ENCODE results near the gene NIPSNAP2.
"Not testable (repeated sequence)": the region's sequence is repeated elsewhere in the genome, so short reads cannot be mapped to it uniquely, and the experiment has no call there.

Gene NIPSNAP2

DNA sequence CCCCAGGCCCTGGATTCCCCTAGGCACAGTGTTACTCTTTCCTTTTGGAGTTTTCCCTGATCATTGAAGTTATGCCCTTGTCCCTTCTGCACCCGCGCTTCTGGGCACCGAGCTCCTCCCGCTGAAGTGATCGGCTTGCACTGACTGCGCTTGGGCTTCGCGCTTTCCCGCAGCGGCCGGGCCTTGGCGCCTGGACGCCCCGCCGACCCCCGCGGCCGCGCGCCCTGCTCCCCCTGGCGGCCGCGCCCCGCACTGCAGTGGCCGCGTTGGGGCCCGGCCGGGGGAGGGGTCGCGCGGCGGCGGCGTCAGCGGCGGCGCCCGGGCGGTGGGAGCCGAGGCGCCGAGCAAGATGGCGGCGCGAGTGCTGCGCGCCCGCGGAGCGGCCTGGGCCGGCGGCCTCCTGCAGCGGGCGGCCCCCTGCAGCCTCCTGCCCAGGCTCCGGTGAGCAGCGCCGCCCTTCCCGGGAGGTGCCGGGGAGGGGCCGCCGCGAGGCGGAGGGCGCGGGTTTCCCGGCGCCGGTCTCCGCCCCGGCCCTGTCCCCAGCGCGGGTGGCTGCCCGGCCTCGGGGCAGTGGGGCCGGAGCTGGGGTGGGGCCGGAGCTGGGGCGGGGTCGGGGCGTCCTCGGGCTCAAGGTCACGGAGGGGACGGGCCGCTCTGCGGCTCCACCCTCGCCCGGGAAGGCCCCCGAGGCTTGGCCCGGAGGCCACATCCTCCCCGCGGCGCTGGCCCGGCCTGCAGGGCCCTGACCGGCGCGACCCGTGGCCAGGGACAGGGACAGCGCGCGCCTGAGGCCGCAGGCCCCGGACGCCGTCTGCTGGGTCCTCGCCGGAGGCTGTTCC, at the start of gene NIPSNAP2:
Gene NIPSNAP2 (plus strand): TSS at position 325 of the 839 bp plus-strand sequence. CDS start 25 bp downstream, at position 350.
- peak; percentile 73 for DNase-seq

DNA sequence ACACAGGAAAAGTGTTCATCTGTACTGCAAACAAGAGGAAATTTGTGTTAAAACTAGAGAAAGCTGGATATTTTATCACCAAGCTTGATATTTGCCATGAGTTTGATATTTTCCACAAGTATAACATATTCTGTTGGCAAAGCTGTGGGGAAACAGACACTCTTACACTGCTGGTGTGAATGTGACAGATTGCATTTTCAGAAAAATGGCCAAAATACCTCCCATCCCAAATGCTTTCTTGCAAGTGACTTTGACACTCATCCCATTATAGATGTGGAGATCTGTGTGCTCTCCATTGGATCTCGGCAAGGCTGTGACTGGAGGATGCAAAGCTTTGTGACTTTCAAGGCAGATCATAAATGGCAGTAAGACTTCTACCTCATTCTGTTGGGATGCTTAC, 46.6 kb upstream of the NIPSNAP2 start:
- DNase-seq, result no peak

DNA sequence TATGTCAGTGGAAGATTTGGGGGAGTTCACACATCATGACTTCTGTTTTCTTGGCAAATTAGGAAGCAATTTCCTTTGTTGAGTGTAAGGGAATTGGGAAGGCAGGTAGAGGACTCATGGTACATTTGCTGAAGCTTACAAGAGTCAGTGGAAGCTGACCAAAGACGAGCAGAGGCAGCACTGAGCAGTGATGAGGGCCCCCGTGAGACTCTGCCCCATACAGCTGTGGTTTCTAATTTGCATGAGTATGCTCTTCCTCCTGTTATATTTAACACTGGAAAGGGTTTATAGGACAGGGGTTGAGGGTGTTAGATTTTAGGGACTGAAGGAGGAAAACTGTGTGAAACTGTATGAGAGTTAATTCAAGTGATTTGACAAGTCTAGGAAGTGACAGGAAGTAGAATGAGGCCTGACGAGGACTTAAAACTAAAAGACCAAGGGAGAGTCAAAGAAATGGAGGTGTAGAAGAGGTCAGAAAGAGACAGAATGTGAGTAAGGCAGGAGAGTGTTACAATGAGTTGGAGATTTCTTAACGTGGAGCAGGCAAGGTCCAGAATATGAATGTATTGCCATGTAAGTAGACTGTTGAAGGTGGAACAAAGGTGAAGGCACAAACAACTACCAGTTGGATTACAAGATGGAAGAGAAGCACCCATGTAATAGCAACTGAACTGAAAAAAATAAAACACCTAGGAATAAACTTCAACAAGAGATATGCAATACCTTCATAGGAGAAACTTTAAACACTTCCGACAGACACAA, 36.2 kb upstream of the NIPSNAP2 start:
- DNase-seq, result no peak

DNA sequence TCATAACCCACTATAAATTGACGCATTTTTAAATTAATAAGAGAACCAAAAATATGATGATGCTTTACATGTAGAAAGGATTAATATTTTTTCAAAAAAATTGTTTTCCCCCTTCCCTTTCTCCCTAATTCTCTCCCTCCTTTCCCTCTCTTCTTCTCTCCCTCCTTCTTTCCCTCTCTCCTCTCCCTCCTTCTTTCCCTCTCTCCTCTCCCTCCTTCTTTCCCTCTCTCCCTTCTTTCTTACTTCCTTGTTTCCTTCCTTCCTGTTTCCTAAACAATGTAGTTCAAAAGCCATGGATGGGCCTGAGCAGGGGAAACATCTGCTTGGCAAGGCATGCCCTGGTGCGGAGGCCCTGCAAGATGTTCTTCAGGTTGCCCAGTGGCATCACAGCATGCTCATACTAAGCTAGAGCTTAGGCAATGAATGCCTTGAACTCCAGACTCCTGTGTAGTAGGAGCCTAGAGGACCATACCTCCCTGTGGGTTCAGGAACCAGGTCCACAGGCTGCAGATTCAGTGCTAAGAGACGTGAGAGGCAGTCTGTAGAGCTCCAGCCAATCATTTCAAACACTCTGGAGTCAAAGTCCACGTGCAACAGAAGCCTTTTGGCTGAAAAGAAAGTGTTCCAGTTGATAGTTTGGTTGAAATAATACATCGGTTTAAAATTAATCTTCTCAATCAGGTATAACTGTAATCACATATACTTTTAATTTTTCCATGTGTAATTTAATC, 32.8 kb upstream of the NIPSNAP2 start:
- no peak for DNase-seq

DNA sequence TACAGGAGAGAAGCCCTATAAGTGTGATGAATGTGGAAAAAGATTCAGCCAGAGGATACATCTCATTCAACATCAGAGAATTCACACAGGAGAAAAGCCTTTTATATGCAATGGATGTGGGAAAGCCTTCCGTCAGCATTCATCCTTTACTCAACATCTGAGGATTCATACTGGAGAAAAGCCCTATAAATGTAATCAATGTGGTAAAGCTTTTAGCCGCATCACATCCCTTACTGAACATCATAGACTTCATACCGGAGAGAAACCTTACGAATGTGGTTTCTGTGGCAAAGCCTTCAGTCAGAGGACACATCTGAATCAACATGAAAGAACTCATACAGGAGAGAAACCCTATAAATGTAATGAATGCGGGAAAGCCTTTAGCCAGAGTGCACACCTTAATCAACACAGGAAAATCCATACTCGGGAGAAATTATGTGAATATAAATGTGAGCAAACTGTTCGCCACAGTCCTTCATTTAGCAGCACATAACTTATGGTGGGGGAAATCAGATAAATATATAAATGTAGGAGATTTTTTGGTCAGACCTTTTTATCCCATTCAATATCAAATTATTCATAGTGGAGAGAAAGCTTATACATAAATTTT, 24.8 kb upstream of the NIPSNAP2 start:
- DNase-seq, result no peak

DNA sequence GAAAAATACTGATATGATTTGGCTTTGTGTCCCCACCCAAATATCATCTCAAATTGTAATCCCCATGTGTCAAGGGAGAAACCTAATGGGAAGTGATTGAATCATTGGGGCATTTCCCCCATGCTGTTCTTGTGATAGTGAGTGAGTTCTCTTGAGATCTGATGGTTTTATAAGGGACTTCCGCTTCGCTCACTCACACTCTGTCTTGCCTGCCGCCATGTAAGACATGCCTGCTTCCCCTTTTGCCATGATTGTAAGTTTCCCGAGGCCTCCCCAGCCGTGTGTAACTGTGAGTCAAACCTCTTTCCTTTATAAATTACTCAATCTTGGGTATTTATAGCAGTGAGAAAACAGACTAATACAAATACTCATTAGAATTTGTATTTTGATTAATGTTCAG, 17.8 kb upstream of the NIPSNAP2 start:
- DNase-seq, result no peak

DNA sequence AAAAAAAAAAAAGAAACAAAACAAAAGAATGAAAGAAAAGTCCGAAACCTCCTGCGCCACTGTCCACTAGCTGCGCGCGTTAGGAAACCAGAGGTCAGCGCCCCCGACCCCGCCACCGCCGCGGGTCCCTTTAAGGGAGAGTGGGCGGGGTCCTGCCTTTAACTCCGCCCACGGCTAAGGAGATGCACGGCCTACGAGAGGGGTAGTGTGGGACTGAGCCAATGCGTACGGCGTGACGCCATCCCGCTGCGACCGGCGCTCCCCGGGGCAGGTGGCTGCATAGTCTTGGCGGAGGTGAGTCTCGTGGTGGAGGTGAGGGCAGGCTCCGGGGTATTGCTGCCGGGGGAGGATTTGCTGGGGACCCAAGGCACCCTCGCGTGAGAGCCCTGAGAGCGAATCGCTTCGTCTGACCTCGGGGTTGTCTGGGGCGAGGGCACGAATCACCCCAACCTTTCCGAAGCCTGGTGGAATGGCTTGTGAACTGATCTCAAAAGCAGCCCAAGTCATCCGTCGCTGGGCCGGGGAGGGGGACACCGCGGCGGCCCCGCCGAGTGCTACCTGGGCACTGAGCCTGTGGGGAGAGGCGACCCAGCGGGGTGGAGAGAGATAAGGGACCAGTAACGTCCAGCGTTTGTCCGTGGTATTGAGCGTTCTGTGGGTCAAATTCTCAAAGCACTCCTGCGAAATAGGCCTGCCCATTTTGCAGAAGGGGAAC, 12.6 kb upstream of the NIPSNAP2 start, which contains the start of gene MRPS17:
Gene MRPS17 (plus strand): TSS at position 241 of the 715 bp plus-strand sequence. CDS start 1,319 bp downstream, outside the sequence.
- DNase-seq, result peak; percentile 93

DNA sequence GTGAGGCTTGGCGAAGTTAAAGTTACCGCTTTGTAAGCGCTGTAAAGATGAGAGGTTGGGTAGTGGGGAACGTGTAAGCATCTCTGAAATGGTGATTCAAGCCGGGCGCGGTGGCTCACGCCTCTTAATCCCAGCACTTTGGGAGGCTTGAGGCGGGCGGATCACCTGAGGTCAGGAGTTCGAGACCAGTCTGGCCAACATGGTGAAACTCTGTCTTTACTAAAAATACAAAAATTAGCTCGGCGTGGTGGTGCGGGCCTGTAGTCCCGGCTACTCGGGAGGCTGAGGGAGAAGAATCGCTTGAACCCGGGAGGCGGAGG, 12.1 kb upstream of the NIPSNAP2 start:
- DNase-seq, result not testable (repeated sequence)

DNA sequence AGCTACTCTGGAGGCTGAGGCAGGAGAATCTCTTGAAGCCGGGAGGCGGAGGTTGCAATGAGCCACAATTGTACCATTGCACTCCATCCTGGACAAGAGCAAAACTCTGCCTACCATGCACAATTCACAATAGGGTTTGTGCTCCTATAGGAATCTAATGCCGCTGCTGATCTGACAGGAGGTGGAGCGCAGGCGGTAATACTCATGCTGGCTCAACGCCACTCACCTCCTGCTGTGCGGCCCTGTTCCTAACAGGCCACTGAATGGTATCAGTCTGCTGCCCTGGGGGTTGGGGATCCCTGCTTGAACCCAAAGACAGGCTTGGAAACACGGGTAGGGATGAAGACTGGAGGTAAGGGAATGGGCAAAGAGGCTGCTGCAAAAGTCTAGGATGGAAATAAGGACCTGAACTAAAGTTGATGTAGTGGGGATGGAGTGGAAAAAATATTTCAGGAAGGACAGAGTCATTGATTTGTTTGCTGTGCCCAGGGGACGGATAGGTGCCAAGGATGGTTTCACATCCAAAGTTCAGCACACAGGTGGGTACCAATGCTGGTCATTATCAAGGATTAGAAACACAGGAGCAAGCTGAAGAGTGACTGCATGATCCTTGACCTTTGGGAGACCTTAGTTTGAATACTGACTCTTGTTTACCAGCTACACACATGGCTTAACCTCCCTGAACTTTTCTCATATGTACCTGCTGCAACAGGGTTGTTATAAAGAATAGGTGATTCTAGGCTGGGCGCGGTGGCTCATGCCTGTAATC, 10.5 kb upstream of the NIPSNAP2 start:
- no peak for DNase-seq

DNA sequence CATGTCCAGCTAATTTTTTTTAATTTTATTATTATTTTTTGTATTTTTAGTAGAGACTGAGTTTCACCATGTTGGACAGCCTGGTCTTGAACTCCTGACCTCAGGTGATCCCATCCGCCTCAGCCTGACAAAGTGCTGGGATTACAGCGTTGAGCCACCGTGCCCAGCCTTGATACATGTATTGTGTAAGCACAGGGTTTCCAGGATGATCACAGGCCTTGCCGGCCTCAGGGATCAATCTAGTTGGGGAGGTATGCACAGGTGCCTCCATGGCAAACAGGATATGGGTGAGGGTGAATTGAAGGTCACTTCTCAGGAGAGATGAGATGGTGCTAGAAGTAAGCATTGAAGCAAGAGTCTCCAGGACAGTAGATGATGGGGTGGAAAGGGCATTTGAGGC, 7.2 kb upstream of the NIPSNAP2 start:
- no peak for DNase-seq

DNA sequence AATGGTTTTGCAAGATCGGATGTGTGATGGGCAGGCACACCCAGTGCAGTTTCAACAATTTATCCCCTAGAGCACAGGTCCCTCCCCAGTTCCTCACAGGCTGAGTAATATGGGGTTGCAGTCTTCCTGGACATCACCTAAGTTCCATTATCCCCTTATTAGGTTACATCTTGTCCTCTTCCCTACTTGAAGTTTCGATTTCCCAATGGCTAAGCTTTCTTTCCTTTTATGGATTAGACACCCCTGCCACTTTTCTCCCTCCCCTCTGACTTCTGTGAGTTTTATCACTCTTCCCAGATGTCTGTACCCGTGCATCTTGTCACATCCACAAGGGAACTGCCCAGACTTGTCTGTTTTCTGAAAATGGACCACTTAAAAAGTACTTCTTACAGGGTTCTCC, 2.4 kb upstream of the NIPSNAP2 start:
- no peak for DNase-seq

DNA sequence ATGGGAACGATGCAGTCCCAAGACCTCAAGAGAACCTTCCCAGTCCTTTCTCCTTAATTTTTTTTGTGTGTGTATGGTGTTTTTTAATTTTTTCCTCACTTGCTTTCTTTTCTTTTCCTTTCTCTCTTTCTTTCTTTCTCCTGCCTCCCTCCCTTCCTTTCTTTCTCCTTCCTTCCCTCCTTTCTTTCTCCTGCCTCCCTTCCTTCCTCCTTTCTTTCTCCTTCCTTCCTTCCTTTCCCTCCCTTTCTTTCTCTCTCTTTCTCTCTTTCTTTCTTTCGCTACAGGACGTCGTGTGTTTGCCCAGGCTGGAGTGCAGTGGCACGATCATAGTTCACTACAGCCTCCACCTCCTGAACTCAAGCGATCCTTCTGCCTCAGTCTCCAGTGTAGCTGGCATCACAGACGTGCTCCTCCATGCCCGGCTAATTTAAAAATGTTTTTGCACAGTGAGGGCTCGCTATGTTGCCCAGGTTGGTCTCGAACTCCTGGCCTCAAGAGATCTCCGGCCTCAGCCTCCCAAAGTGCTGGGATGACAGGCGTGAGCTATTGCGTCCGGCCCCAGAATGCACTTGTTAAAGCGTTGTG, 709 bp upstream of the NIPSNAP2 start:
- DNase-seq, result no peak

DNA sequence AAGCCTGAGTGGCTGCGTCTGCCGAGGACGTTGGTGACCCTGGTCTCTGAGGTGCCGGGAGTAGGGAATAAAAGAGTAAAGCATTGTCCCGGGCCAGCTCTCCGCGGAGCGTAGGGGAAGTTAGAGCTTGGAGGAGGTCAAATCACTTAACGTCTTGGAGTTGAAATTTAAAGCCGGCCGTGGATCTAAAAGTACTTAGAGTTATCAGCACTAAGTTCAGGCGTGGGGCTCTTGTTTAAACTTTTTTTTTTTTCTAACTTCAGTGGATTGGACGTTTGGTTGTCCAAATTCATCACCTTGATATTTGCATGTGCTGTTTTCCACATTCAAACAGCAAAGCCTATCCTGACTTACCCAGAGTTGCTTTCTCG, 700 bp downstream of the NIPSNAP2 start:
- DNase-seq, result no peak

DNA sequence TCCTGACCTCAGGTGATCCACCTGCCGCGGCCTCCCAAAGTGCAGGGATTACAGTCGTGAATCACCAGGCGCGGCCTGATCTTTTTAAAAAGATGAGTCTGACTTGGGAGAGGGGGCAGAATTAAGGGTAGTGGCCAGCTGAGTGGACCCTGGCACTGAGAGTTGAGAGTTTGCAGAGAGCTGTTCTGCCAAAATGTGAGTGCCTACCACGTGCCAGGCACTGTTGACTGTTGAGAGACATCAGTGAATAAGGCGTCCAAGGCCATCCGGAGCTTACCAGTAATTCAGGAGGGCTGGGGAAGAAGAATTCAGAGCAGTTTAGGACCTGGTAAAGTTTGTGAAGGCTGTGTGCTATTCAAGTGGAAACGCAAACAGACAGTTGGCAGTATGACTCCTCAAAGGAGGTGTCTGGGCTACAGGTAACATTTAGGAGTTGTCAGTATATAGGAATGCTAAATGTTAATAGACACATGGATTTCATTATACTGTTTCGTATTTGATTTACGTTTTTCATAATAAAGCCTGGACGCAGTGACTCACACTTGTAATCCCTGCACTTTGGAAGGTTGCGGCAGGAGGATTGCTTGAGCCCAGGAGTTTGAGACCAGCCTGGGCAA, 1.5 kb downstream of the NIPSNAP2 start:
- no peak for DNase-seq

DNA sequence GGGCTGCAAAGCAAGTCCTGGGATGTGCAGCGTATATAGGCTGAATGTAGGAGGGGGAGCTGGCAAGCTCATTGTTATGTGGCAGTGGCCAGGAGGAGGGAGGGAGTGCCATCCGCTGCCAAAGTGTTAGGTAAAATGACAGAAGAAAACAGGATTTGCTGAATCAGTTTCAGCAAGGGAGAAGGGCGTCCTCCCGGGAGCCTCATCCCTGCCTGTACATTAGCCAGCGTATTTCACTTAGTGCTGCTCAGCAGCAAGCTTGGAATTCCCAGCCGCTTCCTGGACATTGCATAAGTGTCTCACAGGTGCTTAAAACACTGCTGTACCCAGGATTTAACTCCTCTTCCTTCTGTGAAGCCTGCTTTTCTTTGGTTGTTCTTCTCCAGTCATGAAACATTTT, 2.5 kb downstream of the NIPSNAP2 start:
- DNase-seq, result no peak

DNA sequence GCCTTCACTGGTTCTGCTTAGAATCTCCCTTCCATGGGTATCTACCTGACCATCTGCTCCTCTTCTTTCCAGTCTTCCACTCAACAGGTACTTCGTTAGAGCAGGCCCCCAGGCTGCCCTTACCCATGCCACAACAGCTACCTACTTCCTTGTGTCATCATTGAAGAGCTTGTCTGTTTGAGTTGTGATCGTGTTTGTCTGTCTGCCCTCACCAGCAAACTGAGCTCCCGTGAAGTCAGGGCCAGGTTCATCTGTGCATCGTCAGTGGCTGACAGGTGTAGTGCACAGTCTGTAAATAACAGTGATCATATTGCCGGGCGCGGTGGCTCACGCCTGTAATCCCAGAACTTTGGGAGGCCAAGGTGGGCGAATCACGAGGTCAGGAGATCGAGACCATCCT, 5.0 kb downstream of the NIPSNAP2 start:
- DNase-seq, result no peak

DNA sequence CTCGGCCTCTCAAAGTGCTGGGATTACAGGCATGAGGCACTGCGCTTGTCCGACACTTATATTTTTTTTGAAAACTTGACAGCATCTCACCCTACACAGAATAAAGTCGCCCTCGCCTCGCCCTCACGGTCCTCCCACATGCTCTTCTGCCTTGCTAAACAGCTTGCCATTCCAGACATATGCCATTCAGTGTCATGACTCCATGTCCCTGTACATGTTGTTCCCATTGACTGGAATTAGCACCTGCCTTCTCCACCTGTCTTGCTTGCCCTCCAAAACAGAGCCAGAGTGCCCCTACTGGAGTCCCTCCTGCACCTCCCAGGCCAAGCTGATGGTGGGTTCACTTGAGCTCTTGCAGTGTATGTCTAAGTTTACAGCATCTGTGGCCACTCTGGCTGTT, 6.2 kb downstream of the NIPSNAP2 start:
- no peak for DNase-seq

DNA sequence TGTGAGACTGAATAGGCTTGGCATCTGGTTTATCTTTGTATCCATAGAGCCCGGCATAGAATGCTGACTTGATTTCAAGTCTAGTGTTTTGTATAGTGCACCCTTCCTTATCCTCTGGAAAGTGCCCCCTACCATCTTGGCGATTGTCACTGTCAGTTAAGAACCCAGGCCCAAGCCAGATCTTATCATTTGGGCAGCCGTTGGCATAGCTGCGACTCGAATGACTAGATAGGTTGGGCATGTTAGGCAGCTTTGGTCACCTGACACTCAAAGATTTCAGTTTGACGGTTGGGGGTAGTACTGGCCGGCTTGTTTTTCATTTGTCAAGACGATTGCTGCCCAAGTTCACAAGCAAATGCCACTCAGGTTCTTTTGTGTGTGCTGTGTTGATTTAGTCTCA, 6.6 kb downstream of the NIPSNAP2 start:
- DNase-seq, result peak; percentile 35

DNA sequence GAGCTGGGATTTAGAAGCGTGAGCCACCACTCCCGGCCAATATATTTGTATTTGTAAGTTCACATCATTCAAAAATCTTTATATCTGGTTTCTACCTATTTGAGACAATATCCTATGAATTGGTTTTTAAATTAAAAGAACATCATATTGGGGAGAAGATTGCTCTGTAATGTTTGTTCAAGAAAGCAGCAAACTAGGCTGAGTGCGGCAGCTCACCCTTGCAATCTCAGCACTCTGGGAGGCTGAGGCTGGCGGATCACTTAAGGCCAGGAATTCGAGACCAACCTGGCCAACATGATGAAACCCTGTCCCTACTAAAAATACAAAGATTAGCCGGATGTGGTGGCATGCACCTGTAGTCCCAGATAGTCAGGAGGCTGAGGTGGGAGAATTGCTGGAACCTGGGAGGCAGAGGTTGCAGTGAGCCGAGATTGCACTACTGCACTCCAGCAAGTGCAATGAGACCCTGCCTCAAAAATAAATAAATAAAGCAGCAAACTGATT, 9.4 kb downstream of the NIPSNAP2 start:
- no peak for DNase-seq

DNA sequence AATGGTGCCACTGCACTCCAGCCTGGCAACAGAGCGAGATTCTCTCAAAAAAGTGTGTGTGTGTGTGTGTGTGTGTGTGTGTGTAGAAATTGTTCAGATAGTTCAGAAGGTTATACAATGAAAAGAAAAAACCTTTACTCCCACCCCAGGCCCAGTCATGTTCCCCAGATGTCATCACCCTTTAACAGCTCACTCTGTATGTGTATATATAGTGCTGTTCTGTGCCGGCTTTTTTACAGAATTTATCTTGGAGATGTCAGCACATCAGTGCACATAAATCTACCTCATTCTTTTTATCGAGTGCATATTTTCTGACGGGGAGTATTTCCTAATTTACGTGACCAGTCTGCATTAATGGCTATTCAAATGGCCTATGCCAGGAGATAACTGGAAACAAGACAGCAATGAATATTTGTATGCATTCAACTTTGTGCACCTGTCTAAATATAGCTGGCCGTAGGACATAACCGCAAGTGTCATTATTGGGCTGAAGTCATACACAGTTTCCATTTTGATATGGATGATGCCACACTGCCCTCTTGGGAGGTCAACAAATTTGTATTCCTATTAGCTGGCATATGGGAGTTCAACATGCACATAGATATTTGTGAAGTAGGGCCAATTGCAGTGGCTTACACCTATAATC, 11.7 kb downstream of the NIPSNAP2 start:
- no peak for DNase-seq

All from NCI-H2107 (cell line).